Renal cortical epithelial cell (primary cell): Measurements from ENCODE around the gene SACM1L. TPM values are rescaled to one million over a fixed set of nuclear protein-coding genes. Genes with fewer than 3 reads are reported as not detected.
"Not testable (repeated sequence)": the region's sequence is repeated elsewhere in the genome, so short reads cannot be mapped to it uniquely, and the experiment has no call there.

Experiments
- DNase-seq: peaks from one replicate; pipeline ENCODE4 v3.0.0-alpha.2; 2011; ENCODE audit warnings: low read depth
- total RNA-seq: library from RNA; depleted of rRNA; stranded (reverse); fragments of >200 nt; gene quantifications from 2 replicates; pipeline ENCODE4 v1.2.3, GENCODE V29; 2014

SACM1L gene
- total RNA-seq, 1 donor from 2014 or later, result 76.5 TPM

DNA sequence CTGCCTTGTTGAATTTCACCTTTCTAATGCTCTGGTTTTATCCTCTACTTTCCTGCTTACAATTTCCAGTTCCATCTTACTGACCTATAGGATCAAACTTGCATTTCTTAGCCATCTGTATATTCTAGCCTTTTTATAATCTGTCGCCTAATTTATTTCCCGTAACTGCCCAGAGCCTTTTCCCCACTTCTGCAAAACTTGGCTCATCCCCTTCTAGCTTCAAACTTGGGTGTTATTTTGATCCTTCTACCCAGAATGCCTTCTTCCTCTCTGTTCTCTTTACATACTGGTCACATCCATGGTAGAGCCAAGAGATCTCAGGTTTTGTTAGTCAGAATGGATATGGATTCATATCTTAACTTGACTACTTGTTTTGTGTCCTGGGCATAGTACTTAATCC lies 2.6 kb downstream of the SACM1L start:
- DNase-seq, result no peak

DNA sequence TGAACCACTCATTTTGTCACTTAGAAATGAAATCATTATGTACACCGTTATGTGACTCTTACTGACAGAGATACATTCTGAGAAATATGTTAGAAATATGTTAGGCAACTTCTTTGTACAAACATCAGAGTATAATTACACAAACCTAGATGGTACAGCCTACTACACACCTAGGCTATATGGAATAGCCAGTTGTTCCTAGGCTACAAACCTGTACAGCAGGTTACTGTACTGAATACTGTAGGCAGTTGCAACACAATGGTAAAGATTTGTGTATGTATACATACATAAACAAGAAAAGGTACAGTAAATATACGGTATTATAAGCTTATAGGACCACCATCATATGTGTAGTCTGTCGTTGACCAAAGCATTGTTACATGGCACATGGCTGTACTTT lies 3.7 kb downstream of the SACM1L start:
- no peak for DNase-seq

DNA sequence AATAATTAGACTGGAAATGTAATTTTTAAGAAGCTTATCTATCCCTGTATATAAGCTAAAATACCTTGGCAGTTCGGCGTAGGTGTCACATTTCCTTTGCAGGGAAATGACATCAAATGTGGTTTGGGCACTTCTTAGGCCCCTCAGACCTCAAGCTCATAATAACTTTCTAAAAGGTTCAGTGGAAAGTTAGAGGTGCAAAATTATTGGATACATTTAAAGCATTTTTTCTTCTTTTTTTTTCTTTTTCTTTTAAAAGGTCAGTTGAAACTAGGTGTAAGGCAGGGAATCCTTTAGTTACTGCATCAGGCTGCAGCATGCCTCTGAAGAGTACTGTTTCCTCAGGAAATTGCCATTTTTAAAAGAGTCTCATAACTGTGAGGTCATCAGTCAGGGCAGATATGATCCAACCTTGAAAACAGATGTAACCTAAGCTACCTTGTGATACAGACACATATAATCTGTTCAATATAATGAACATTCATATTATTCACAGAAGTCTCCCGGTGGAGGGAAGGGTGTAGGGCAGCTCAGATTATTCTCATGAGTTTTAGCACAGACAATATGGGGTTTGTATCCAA lies 4.8 kb downstream of the SACM1L start:
- no peak for DNase-seq

DNA sequence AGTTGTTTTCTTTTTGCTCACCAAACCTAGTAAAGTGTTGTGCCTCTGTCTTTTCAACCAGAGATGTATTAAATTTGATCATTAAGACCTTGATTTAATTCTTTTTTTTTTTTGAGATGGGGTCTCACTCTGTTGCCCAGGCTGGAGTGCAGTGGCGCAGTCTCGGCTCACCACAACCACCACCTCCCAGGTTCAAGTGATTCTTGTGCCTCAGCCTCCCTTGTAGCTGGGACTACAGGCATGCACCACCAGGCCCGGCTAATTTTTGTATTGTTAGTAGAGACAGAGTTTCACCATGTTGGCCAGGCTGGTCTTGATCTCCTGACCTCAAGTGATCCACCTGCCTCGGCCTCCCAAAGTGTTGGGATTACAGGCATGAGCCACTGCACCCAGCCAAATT lies 6.0 kb downstream of the SACM1L start:
- DNase-seq, result not testable (repeated sequence)

DNA sequence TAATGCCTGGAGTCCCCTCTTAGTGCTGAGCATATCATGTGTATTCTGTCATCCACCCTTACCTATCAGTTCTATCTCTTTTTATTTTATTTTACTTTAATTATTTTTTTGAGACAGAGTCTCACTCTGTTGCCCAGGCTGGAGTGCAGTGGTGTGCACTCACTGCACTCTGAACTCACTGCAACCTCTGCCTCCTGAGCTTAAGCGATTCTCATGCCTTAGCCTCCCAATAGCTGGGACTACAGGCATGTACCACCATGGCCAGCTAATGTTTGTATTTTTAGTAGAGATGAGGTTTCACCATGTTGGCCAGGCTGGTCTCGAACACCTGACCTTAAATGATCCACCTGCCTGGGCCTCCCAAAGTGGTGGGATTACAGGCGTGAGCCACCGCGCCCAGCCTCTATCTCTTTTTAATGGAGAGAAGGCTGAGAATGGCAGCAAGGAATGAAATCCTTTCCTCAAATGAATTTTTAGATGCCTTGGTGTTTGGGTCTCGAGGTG lies 11.4 kb downstream of the SACM1L start:
- DNase-seq, result no peak

DNA sequence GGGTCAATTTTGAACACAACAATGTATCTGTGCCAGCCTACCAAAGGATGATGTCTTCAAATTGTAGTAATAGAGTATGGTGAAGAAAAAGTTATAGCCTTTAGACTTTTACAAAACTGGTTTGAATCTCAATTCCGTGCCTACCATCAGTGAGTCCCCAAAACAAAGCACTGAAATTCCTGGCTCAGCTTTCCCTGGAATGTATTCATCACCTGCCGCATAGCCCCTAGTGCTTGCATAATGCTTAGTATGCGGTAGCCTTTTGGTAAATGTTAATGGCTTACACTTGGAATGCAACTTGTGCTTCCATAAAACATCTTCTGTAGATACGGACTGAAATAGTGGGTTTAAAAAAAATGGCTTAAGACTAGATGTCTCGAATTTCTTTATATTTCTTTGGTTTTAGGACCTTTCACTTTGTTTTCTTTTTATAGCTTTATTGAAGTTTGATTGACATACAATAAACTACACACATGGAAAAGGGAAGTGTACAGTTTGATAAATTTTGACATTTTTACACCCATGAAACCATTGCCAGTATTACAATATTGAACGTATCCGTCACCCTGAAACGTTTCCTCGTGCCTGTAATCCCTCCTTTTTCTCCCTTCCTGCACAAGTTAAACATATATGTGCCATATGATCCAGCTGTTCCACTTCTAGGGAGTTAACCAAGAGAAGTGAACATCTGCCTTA lies 12.1 kb downstream of the SACM1L start:
- DNase-seq, result peak; percentile 73

DNA sequence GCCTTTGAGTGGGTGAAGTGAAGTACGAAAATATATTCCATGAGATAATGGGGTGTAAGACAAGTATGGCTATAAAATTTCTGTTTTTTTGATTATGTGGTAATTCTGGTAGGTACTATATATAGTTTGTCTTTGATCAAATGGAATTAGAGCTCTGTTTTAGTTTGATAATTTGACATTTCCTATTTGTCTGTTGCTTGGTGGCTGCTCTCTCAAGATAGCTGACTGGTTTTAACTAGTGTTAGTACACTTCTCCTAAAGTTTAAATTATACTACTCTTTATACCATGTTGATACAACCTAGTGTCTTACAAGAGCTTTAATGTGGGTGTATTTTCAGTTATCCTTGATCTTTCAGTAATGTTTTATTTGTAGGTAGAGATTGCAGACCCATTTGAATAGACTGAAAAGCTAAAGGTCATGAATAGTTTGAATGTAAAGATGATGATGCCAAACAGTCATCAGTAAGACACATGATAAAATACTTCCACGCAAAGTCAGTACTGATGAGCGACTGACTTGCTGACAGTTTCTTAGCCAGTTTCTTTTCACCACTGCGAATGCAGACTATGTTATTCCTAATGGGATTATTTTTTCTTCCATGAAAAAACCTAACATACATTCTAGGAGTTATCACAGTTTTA lies 15.2 kb downstream of the SACM1L start:
- DNase-seq, result no peak

DNA sequence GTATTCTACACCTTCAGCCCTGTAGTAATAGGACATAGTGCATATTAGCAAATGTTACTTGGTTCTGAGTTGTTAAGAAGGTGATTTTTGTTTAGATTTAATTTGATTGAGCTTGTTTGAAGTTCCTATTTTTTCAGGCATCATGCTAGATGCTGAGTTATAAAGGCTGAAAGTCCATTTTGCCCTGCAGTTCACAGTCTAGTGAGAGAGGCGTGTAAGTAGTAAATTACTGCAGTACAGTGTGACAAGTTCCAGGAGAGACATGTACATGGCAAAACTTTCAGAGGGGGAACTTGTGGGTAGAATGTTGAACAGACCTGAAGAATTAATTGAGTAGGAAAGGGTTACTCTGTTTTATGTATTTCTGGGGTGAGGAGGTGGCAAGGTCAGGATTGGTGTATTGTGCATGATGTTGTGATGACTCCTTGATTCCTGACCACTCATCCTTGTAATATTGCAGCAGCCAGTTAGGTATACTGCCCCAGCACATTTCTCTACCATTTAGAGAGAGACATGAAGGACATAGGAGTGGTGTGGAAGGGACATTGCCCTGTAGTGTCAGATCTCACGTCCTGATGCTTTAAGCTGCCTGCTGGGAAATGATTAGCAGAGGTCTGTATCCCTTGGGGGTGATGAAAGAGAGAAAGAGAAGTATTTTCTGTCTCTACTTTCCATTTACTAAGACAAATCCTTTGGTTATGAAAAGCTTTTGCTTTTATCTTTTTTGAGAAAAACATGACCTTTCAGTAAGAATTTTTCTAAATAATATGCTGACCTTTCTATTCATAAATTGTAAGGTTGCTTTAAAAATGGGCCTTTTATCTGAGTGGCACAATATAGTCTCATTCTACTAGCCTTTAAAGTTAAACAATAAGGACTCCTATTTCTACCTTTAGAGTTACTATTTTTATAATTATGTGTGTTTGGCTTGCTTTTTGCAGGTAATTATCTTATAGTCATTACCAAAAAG lies 16.9 kb downstream of the SACM1L start:
- peak; percentile 73 for DNase-seq

DNA sequence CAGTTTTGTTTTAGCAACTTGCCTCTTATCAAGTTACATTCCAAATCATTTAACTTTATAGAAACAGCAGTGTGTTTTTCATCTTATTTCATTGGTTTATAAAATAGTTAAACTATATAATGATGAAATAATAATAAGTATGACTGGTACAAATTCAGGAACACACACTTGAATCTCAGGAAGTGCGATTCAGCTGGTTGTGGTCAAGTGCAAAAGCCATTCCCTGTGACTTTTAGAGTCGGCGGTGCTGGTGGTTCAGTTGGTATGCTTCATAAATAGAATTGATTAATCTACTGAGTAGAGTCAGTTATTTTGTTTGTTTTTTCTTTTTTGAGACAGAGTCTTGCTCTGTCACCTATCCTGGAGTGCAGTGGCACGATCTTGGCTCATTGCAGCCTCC lies 22.7 kb downstream of the SACM1L start:
- no peak for DNase-seq

DNA sequence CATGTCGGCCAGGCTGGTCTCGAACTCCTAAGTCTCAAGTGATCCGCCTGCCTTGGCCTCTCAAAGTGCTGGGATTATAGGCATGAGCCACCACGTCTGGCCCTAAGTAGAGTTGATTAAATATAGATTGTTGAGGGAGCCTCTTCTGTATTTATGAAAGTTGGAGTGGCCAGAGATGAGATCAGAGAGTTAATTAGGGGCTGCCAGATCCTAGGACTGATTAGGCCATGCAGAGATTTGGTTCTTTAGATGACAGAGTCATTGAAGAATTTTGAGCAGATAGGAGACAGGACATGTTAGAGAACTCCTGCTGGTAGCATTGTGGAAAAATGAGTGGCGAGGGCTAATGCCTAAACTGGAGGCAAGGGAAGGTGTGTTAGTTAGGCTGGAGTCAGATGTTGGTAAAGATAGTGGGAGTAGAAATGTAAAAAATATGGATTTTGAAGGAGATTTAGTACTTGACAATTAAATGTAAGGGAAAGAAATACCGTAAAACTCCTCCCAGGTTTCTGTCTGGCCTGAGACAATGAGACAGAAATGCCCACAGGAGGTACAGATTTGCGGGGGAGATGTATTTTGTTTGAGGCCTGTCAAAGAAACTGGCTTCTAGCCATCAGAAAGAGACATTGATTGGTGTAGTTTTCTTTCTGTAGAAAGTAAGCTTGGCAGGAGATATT lies 23.4 kb downstream of the SACM1L start:
- no peak for DNase-seq

DNA sequence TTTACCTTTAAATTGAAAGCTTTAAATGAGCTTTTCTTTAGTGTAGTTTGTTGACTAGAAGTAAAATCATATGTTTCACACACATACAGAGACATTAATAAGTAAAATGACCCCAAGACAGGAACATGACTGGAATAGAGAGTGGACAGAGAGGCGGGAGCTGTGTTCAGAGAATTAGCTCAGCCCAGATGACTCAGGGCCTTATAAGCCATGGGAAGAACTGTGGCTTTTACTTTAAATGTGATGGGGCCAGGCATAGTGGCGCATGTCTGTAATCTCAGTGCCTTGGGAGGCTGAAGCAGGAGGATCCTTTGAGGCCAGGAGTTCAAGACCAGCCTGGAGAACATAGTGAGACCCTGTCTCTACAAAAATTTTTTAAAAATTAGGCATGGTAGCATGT lies 26.7 kb downstream of the SACM1L start:
- DNase-seq, result no peak

DNA sequence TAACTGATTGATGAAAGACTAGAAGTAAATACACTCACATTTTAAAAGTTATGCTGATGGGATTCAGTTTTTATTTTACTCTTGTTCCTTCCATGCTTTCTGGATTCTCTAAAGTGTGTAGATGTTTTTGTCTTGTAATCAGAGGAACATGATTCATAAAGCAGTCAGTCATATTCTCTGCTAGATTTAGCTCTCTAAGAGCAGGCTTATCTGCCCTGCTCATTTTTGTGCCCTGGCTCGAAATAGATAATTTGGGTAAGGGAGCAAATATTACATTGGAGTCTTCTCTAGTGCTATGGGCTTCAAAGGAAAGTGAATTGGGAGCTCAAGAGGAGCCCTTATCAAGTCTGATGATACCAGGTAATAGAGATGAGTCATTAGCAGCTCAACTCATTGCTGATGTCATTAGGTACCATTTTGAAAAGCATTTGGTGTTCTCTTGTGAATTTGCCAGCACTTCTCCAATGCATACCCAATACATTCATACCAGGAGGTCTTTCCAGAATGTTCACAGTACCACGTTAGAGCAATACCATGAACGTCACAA lies 27.7 kb downstream of the SACM1L start:
- DNase-seq, result no peak

DNA sequence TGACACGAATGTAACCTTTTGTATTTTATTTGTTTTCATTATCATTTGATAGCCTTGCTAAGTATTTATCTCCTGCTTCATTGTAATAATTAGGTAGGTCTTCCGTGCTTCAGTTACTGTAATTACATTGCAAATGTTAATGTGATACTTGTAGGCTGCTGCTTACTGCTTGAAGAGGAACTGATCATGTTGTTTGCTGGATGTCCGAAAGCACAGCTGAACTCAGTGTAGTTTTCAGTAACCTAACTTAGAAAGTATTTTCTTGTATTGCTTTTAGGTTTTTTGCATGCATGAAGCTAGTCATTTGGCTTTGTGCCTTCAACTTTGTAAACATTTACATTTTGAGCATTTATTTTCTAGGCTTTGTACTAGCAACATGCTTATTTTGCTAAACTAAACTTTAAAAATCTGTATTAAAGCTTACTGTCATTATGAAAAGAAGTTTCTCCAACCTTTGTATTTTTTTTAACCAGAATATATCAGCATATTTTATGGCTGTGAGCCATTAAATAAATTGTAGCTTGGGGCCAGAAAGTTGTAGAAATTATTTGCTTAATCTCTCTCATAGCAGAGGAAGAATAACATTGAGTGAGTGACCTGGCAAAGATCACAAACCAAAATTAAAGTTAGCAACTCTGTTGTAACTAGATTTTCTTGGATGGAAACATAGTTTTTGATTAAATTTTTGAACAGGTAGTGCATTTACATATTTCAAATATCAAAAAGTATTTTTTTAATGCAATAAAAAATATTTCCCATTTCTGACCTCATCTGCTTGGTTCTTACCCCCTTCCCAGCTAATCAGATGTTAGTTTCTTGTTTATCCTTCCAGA lies 30.7 kb downstream of the SACM1L start:
- DNase-seq, result no peak

DNA sequence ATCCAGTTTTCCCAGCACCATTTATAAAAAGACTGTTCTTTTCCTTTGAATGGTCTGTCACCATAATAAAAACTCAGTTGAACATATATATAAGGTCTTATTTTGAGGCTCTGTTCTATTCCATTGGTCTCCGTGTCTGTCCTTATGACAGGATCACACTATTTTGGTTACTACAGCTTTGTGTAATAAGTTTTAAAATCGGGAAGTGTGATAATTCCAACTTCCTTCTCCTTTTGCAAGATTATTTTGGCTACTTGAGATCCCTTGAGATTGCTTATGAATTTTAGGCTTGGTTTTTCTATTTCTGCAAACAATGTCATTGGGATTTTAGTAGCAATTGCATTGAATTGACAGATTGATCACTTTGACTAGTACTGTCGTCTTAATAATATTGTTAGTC lies 35.7 kb downstream of the SACM1L start:
- no peak for DNase-seq

DNA sequence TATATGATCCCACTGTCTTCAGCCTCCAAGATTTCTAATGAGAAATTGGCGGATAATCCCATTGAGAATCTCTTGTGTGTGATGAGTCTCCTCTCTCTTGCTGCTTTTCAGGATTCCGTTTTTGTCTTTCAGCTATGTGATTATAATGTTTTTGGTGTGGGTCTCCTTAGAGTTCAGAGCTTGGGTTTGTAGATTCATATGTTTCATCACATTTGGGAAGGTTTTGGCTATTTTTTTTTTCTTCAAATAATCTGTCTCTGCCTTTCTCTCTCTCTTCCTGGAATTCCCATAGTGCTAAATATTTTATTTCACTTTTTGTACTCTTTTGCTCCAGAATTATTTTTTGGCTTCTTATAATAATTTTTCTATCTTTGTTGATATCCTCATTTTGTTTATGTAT lies 40.4 kb downstream of the SACM1L start:
- no peak for DNase-seq

DNA sequence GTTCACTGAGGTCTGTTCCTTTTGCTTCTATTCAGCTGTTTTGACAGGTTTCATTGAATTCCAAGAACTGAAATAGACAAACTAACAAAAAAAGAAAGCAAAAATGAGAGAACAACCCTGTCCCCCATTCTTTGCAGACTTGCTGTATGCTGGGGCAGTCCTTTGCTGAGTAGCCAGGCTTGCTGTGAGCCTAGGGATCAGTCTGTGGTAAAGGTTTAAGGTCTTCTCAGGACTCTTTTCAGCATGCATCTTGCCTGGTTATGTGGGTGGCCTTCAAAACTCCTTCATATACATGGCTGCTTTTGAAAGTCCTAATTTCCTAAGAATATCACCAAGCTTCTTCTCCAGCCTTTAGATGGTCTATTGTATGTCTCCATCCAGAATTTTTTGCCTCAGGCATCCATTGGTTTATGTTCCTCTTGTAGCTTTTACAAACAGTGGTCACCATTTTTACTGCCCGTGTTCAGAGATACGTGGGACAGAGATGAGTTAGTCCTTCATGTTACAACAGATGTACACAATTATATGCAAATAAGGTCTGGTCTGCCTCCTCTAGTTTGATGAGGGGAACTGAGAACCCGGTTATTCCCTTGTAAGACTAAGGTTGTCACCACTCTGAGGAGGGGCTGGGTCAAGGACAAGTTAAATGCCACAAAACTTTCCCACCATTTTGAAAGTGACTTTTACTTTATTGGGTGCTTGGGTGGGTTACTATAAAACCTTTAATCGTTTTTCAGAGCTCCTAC lies 41.4 kb downstream of the SACM1L start:
- DNase-seq, result no peak

DNA sequence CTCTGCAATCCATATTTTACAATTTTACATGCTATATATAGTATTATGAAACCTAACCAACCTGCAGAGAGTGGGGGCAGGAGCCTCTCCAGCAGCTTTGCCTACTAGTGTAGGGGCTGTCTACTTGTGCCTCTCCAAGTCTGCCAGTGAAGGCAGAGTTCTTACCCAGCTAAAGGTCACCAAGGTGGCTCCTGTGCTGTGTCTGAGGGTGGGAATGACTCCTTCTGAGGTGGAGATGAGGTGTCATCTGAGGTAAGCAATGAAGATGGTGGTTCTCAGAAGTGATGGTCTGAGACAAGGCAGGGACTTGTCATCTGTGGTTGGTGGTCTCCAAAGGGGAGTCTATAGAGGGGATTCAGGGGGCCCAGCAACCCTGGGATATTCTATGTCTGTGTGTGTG lies 47.5 kb downstream of the SACM1L start:
- no peak for DNase-seq

DNA sequence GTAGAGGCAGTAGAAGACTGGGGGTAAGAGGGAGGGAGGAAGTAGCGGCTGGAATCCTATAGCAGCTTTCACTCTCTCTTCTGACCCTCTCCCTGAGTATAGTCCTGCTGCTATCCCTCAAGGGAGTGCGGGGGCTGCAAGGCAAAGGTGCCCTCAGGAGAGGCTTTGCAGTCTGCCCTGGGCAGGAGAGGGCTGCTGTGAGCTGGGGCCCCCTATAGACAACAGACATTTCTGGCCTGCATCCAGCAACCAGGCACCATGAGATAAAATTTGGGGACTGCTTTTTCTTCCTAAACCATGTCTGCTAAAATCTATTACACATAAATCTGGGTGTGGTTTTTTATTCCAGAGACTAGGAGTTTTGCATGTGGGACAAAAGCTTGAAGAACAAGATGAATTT lies 48.0 kb downstream of the SACM1L start:
- no peak for DNase-seq

DNA sequence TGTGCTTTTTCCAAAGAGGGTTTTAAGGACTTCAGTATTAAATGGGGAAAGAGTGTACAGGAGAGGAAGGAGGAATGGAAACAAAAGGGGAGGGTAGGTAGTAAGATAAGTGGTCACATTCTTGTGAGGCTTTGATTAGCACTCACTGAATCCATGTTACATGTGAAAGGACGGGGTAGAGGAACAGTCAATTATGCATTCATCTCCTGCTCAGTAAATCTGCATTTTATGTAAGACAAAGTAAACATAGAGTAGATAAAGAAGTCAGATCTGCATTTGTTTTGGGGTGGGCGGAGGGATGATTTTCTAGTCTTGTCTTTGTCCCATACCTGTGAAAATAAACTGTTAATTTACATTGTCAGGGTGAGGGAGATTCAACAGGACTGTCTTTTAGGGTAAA lies 50.8 kb downstream of the SACM1L start:
- no peak for DNase-seq

DNA sequence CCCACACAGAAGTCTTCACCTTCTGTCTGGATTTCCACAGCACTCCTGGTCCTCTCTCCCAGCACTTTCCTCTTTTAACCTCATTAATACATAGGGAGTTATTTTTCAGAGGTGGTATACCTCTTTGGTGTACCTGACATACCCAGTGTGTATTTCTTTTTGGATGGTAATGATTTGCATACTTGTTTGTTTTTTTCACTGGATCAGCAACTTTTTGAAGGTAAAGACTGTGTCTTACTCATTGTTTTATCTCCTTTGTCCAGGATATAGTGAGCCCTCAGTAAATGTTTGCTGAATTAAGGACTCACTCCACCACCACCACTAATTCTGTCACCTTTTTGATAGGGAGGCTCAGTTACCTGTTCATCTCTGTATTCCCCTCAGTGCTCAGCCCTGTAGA lies 52.1 kb downstream of the SACM1L start:
- DNase-seq, result no peak
